BJ (cell line): Measurements from ENCODE around the gene LDB1. TPM values are rescaled to one million over a fixed set of nuclear protein-coding genes. Genes with fewer than 3 reads are reported as not detected.

Source experiments
- CTCF ChIA-PET: fragments of 350-600 bp; formaldehyde crosslinking; extraction: SDS; loops from one replicate; lab custom pipeline; 2021; ENCODE audit warnings: antibody characterized with exemption, inconsistent platforms; lab: Yijun Ruan, JAX
- POLR2A ChIA-PET: fragments of 300-600 bp; sonication (Branson Sonifier 250); formaldehyde crosslinking; extraction: SDS; loops from one replicate; lab custom pipeline; 2021; ENCODE audit warnings: antibody characterized with exemption; lab: Charles Lee
- DNase-seq: peaks from one replicate; pipeline ENCODE4 v3.0.0-alpha.2; 2011; ENCODE audit warnings: low read depth
- H3K27me3 ChIP-seq: 2 replicates; pipeline ENCODE4 v1.6.0; 2011; ENCODE audit warnings: low read length; ENCODE audit not compliant: control insufficient read depth, insufficient read depth
- H3K36me3 ChIP-seq: 2 replicates; pipeline ENCODE4 v1.5.1; 2011; ENCODE audit warnings: low read length; ENCODE audit not compliant: control insufficient read depth, insufficient read depth
- H3K4me3 ChIP-seq: 2 replicates; pipeline ENCODE4 v1.5.1; 2011; ENCODE audit warnings: low read depth, mild to moderate bottlenecking, control low read depth, low read length
- CTCF ChIP-seq: IDR thresholded peaks from 2 replicates; pipeline ENCODE4 v1.5.1; 2011; ENCODE audit warnings: low read depth, mild to moderate bottlenecking, control low read depth, inconsistent platforms, low read length, moderate library complexity; ENCODE audit not compliant: insufficient read depth
- polyA plus RNA-seq: library from polyadenylated mRNA; depleted of rRNA; stranded (reverse); fragments of >200 nt; gene quantifications from 2 replicates; pipeline ENCODE4 v1.2.3, GENCODE V29; 2011

Gene LDB1
- polyA plus RNA-seq, 1 experiment, result 115 TPM

- Histone ChIP-seq H3K4me3 (no peak overlapping the region), H3K36me3 (peaks cover 41% of the 10 kb centered on the region), H3K27me3 (no peaks in the 10 kb centered on the region)
- no peak for TF ChIP-seq CTCF
- POLR2A ChIA-PET, result no interaction called here
- DNase-seq, result no peak
- CTCF ChIA-PET, result interaction anchor here (5.6 kb wide), 1 partner anchor 10 kb away, joined by 52 read pairs; no protein-coding TSS in a partner anchor
Measured at GRCh38 chr10:102159051-102159597, 39.0 kb upstream of the LDB1 start.

- TF ChIP-seq CTCF, result no peak
- peaks cover 39% of the 10 kb centered on the region for H3K36me3 ChIP-seq
- no peak overlapping the region for H3K4me3 ChIP-seq
- ChIA-PET POLR2A (no interaction called here), CTCF (interaction anchor here (1.2 to 5.6 kb wide), 3 partner anchors 11 to 266 kb away, joined by 3 to 52 read pairs (median 5); no protein-coding TSS in a partner anchor)
- no peak for DNase-seq
- no peaks in the 10 kb centered on the region for H3K27me3 ChIP-seq
Measured at GRCh38 chr10:102157224-102157623, 37.1 kb upstream of the LDB1 start.

- ChIA-PET CTCF (interaction anchor here (1.1 to 2.6 kb wide), 2 partner anchors 76 to 198 kb away, joined by 3 to 7 read pairs; no protein-coding TSS in a partner anchor), POLR2A (no interaction called here)
- DNase-seq, result no peak
Measured at GRCh38 chr10:102154466-102155116, 34.4 kb upstream of the LDB1 start.

GRCh38 chr10:102153093-102153620, 33.0 kb upstream of the LDB1 start:
- CTCF ChIA-PET, result interaction anchor here (0.8 to 2.6 kb wide), 3 partner anchors 17 to 198 kb away, joined by 4 to 7 read pairs (median 6); no protein-coding TSS in a partner anchor
- no peak for DNase-seq
- no peak for TF ChIP-seq CTCF

More at GRCh38 chr10:102154466-102155116, 34.4 kb upstream of the LDB1 start:
- no peak for TF ChIP-seq CTCF
- Histone ChIP-seq H3K36me3 (peaks cover 17% of the 10 kb centered on the region), H3K27me3 (no peaks in the 10 kb centered on the region), H3K4me3 (no peak overlapping the region)

GRCh38 chr10:102152545-102152890, 32.4 kb upstream of the LDB1 start:
- ChIA-PET CTCF (interaction anchor here (0.9 to 2.6 kb wide), 5 partner anchors 17 to 201 kb away, joined by 3 to 7 read pairs (median 3); partner anchors contain the start of gene PPRC1), POLR2A (no interaction called here)
- no peak for TF ChIP-seq CTCF

More at GRCh38 chr10:102153093-102153620, 33.0 kb upstream of the LDB1 start:
- POLR2A ChIA-PET, result no interaction called here
- H3K27me3 ChIP-seq, result no peaks in the 10 kb centered on the region
- H3K4me3 ChIP-seq, result peak overlapping the region; percentile 77
- H3K36me3 ChIP-seq, result peaks cover 23% of the 10 kb centered on the region

More at GRCh38 chr10:102152545-102152890, 32.4 kb upstream of the LDB1 start:
- H3K27me3 ChIP-seq, result no peaks in the 10 kb centered on the region
- peak overlapping the region; percentile 77 for H3K4me3 ChIP-seq
- peaks cover 20% of the 10 kb centered on the region for H3K36me3 ChIP-seq
- no peak for DNase-seq
